Measurements from ENCODE around the gene LSM12.
A peak's percentile ranks its signal among the peaks of the same experiment; 100 is the strongest.
"Not testable (repeated sequence)": the region's sequence is repeated elsewhere in the genome, so short reads cannot be mapped to it uniquely, and the experiment has no call there.

The LSM12 gene

DNA sequence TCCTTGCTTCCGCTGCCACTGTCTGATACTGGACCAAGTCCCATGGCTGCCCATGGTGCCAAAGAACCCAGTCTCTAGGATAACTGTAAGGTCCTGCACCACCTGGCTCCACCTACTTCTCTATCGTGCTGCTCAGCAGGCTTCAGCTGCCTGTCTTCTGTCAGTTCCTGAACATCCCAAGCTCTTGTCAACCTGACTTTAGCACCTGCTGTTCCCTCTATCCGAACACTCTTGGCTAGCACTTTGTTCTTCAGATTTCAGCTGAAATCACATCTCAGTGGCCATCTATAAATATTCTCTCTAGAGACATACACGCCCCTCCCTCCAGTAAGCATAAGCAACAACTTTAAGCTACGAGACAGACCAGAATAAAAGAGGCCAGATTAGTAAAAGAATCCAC is 36.7 kb downstream of the LSM12 start:
- Mint-ChIP-seq H3K27me3 (ENCODE audit: low read depth) (no peaks in the 10 kb centered on the region), H3K27ac (no peak overlapping the region), H3K36me3 (ENCODE audit: low read depth) (peaks cover 34% of the 10 kb centered on the region), H3K4me1 (ENCODE audit: low read depth) (peaks cover 13% of the 10 kb centered on the region), H3K4me3 (no peak overlapping the region), H3K9me3 (no peaks in the 10 kb centered on the region)
- DNase-seq (ENCODE audit: low spot score) = no peak

DNA sequence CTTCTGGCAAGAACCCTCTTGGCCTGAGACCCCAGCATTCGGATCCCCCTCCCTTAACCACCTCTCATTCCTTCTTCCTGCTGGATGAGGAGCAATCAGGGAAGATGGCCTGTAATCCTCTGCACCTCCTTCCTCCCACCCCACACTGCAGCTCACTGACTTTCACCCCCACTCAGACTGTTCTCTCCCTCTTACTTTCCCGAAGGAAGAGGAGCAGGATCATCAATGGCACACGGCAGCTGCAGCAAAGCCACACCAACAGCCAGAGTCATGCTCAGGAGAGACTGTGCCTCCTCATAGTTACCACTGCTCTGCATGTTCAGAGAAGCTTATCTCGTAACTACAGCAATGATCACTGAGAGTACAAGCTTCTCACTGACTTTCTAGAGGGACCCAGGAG is 41.6 kb downstream of the LSM12 start:
- peaks cover 8% of the 10 kb centered on the region for H3K36me3 Mint-ChIP-seq (ENCODE audit: low read depth)
- DNase-seq (ENCODE audit: low spot score) = no peak
- H3K27ac Mint-ChIP-seq = no peak overlapping the region
- peaks cover 10% of the 10 kb centered on the region for H3K4me1 Mint-ChIP-seq (ENCODE audit: low read depth)
- no peaks in the 10 kb centered on the region for H3K9me3 Mint-ChIP-seq
- H3K4me3 Mint-ChIP-seq = no peak overlapping the region
- H3K27me3 Mint-ChIP-seq (ENCODE audit: low read depth) = no peaks in the 10 kb centered on the region

- no peak overlapping the region for H3K27ac Mint-ChIP-seq
- H3K36me3 Mint-ChIP-seq (ENCODE audit: low read depth) = peaks cover 4% of the 10 kb centered on the region
- peaks cover 4% of the 10 kb centered on the region for H3K4me1 Mint-ChIP-seq (ENCODE audit: low read depth)
- no peak for DNase-seq (ENCODE audit: low spot score)
- no peaks in the 10 kb centered on the region for H3K9me3 Mint-ChIP-seq
- H3K4me3 Mint-ChIP-seq = no peak overlapping the region
- H3K27me3 Mint-ChIP-seq (ENCODE audit: low read depth) = no peaks in the 10 kb centered on the region
Measured at GRCh38 chr17:44024271-44024663, 42.2 kb downstream of the LSM12 start.

GRCh38 chr17:44023545-44024270 is 42.8 kb downstream of the LSM12 start:
- no peaks in the 10 kb centered on the region for H3K27me3 Mint-ChIP-seq (ENCODE audit: low read depth)
- H3K36me3 Mint-ChIP-seq (ENCODE audit: low read depth) = peaks cover 2% of the 10 kb centered on the region
- no peaks in the 10 kb centered on the region for H3K4me1 Mint-ChIP-seq (ENCODE audit: low read depth)
- no peak overlapping the region for H3K4me3 Mint-ChIP-seq
- no peak for DNase-seq (ENCODE audit: low spot score)
- H3K27ac Mint-ChIP-seq = no peak overlapping the region
- no peaks in the 10 kb centered on the region for H3K9me3 Mint-ChIP-seq

DNA sequence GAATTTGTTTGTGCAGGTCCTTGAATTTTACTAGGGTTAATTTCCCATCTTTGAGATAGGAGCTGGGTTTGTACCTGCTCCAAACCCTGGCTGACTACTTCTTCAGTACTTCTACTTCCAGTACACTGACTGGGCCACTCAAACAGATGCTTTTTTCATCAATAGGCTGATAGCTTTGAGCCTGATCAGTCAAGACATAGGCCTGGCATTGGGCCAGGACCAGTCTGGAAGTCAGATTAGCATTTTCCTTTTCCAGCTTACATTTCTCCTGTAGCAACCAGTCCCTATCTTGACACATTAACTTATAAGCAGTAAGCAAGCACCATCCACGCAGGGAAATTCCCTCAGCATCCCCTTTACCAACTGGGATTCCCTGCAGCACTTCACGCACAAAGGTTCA is 44.2 kb downstream of the LSM12 start:
- H3K4me3 Mint-ChIP-seq = no peak overlapping the region
- DNase-seq (ENCODE audit: low spot score) = no peak
- H3K9me3 Mint-ChIP-seq = no peaks in the 10 kb centered on the region
- H3K27me3 Mint-ChIP-seq (ENCODE audit: low read depth) = no peaks in the 10 kb centered on the region
- H3K4me1 Mint-ChIP-seq (ENCODE audit: low read depth) = no peaks in the 10 kb centered on the region
- no peak overlapping the region for H3K27ac Mint-ChIP-seq
- H3K36me3 Mint-ChIP-seq (ENCODE audit: low read depth) = peaks cover 2% of the 10 kb centered on the region

GRCh38 chr17:44021227-44021626 is 45.2 kb downstream of the LSM12 start:
- not testable (repeated sequence) for H3K27me3 Mint-ChIP-seq (ENCODE audit: low read depth); DNase-seq (ENCODE audit: low spot score); H3K27ac Mint-ChIP-seq; H3K9me3 Mint-ChIP-seq; H3K36me3 Mint-ChIP-seq (ENCODE audit: low read depth); H3K4me1 Mint-ChIP-seq (ENCODE audit: low read depth); H3K4me3 Mint-ChIP-seq

DNA sequence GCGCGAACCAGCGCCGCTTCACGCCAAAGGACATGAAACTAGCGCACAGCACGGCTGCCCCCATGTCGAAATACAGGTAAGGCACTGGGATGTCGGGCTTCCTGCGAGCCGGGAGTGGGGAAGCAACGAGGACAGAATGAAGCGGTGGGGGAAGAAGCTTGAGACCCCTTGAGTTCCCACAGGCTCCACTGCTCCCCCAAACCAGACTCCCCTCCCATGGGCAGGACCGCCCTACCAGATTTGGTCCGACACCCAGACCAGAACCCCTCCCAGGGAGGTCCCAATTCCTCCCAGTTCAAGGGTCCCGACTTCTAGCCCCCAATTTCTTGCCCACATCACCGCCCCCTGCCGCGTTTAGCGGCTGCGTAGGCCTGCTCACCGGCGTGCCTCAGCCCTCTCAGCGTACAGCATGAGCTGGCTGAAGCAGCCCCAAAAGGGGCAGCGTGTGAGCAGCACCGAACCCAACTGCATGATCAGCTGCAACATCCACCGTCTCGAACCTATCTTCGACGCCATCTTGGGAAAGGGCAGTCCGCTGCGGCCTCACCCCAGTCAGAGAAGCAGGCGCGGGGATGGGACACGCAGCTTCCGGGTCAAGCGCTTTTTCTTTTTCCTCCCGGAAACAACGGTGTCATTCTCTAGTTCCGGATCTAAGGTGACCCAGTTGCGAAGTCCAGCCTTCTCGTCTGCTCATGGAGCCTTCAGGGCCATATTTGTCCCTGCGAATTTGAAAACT is 51.9 kb downstream of the LSM12 start, which contains the start of gene TMEM101:
TMEM101 (minus strand) TSS at position 527 of the 736 bp plus-strand sequence; CDS start at position 516, 11 bp downstream.
- no peaks in the 10 kb centered on the region for H3K27me3 Mint-ChIP-seq (ENCODE audit: low read depth)
- H3K36me3 Mint-ChIP-seq (ENCODE audit: low read depth) = peaks cover 7% of the 10 kb centered on the region
- peak; percentile 85 for DNase-seq (ENCODE audit: low spot score)
- peaks cover 13% of the 10 kb centered on the region for H3K4me1 Mint-ChIP-seq (ENCODE audit: low read depth)
- H3K4me3 Mint-ChIP-seq = peak within 1 kb of the TSS; percentile 100
- H3K27ac Mint-ChIP-seq = peak within 1 kb of the TSS; percentile 96
- H3K9me3 Mint-ChIP-seq = no peaks in the 10 kb centered on the region

DNA sequence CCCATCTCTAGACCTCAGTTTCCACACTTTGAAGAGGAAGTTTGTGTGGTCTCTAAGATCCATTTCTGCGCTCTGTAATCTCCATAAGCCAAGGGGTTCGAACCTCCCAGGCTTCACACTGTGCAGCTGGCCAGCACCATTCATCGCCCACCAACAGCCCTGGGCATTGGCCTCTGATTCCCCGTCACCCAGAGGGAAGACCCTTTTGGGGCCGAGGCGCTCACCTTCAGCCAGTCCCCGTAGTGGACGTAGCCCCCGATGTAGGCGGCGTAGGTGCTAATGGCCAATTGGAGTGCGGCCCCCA is 52.4 kb downstream of the LSM12 start:
- Mint-ChIP-seq H3K36me3 (ENCODE audit: low read depth) (peaks cover 7% of the 10 kb centered on the region), H3K27me3 (ENCODE audit: low read depth) (no peaks in the 10 kb centered on the region), H3K4me1 (ENCODE audit: low read depth) (peaks cover 13% of the 10 kb centered on the region), H3K9me3 (no peaks in the 10 kb centered on the region), H3K4me3 (peak overlapping the region; percentile 100), H3K27ac (peak overlapping the region; percentile 96)
- DNase-seq (ENCODE audit: low spot score) = no peak

DNA sequence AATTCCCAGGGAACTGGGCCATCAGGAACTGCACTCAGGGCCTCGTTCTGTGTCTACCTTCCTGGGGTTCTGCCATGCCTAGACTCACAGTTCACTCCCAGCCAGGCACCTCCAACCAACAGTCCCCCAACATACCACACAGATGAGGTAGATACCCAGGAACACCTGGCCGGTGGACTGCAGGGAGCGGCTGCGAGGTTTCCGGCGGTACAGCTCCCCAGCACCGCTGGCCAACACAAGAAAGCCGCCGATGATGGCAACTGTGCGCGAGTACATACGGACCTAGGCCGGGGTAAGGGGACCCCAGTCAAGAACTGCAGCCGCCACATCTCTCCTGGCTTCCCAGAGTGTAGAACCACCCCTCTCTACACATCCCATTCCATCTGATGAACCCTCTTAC is 53.6 kb downstream of the LSM12 start:
- Mint-ChIP-seq H3K4me3 (peak overlapping the region; percentile 100), H3K27ac (no peak overlapping the region), H3K4me1 (ENCODE audit: low read depth) (peaks cover 18% of the 10 kb centered on the region), H3K27me3 (ENCODE audit: low read depth) (no peaks in the 10 kb centered on the region), H3K36me3 (ENCODE audit: low read depth) (peaks cover 7% of the 10 kb centered on the region), H3K9me3 (no peaks in the 10 kb centered on the region)
- no peak for DNase-seq (ENCODE audit: low spot score)

GRCh38 chr17:44012391-44012790 is 54.1 kb downstream of the LSM12 start:
- H3K9me3 Mint-ChIP-seq = no peaks in the 10 kb centered on the region
- H3K27ac Mint-ChIP-seq = no peak overlapping the region
- DNase-seq (ENCODE audit: low spot score) = no peak
- H3K36me3 Mint-ChIP-seq (ENCODE audit: low read depth) = peaks cover 7% of the 10 kb centered on the region
- peaks cover 21% of the 10 kb centered on the region for H3K4me1 Mint-ChIP-seq (ENCODE audit: low read depth)
- no peaks in the 10 kb centered on the region for H3K27me3 Mint-ChIP-seq (ENCODE audit: low read depth)
- H3K4me3 Mint-ChIP-seq = no peak overlapping the region

GRCh38 chr17:44011876-44012275 is 54.6 kb downstream of the LSM12 start:
- DNase-seq (ENCODE audit: low spot score) = no peak
- no peak overlapping the region for H3K27ac Mint-ChIP-seq
- H3K36me3 Mint-ChIP-seq (ENCODE audit: low read depth) = peaks cover 7% of the 10 kb centered on the region
- H3K9me3 Mint-ChIP-seq = no peaks in the 10 kb centered on the region
- H3K27me3 Mint-ChIP-seq (ENCODE audit: low read depth) = peaks cover 1% of the 10 kb centered on the region
- peaks cover 23% of the 10 kb centered on the region for H3K4me1 Mint-ChIP-seq (ENCODE audit: low read depth)
- H3K4me3 Mint-ChIP-seq = no peak overlapping the region

- Mint-ChIP-seq H3K9me3 (no peaks in the 10 kb centered on the region), H3K4me3 (no peak overlapping the region), H3K4me1 (ENCODE audit: low read depth) (peaks cover 30% of the 10 kb centered on the region), H3K36me3 (ENCODE audit: low read depth) (peaks cover 7% of the 10 kb centered on the region), H3K27me3 (ENCODE audit: low read depth) (peaks cover 7% of the 10 kb centered on the region), H3K27ac (no peak overlapping the region)
- DNase-seq (ENCODE audit: low spot score) = no peak
Measured at GRCh38 chr17:44010966-44011647, 55.4 kb downstream of the LSM12 start.

- Mint-ChIP-seq H3K36me3 (ENCODE audit: low read depth) (peaks cover 4% of the 10 kb centered on the region), H3K27ac (peak overlapping the region; percentile 32), H3K4me3 (peak overlapping the region; percentile 79), H3K4me1 (ENCODE audit: low read depth) (peaks cover 20% of the 10 kb centered on the region), H3K9me3 (no peaks in the 10 kb centered on the region), H3K27me3 (ENCODE audit: low read depth) (peaks cover 22% of the 10 kb centered on the region)
- no peak for DNase-seq (ENCODE audit: low spot score)
Measured at GRCh38 chr17:44008205-44008909, 58.1 kb downstream of the LSM12 start.
